SK-N-SH (cell line): ENCODE results near the gene ANKRD9. TPM values are rescaled to one million over a fixed set of nuclear protein-coding genes. Genes with fewer than 3 reads are reported as not detected.

Experiments
- CTCF ChIA-PET: fragments of 300-600, 350-600 bp; formaldehyde crosslinking; extraction: SDS; loops from one replicate; lab custom pipeline; 2021; lab: Yijun Ruan, JAX
- POLR2A ChIA-PET: fragments of 350-600 bp; sonication (Branson Sonifier 250); formaldehyde crosslinking; extraction: SDS; loops from one replicate; lab custom pipeline; 2020; ENCODE audit warnings: antibody characterized with exemption, inconsistent platforms; lab: Yijun Ruan, JAX
- DNase-seq: peaks from one replicate; pipeline ENCODE4 v3.0.0; 2012
- H2AFZ ChIP-seq: fragments of 200-600 bp; sonication (generic); 2 replicates; pipeline ENCODE4 v1.8.1; 2016; ENCODE audit warnings: antibody characterized with exemption, mild to moderate bottlenecking, low read depth
- H3F3A ChIP-seq: fragments of 200-600 bp; sonication (generic); replicated peaks from 2 replicates; pipeline ENCODE3; 2016; ENCODE audit warnings: antibody characterized with exemption, mild to moderate bottlenecking; ENCODE audit not compliant: insufficient read depth
- H3K27ac ChIP-seq, 2 experiments: fragments of 200-500 bp in 1 of 2; fragments of 200-600 bp in 1 of 2; sonication (Bioruptor generic) in 1 of 2; sonication (generic), shearing (Covaris generic) in 1 of 2; 2 replicates each; pipeline versions ENCODE4 v1.5.1 to v1.6.1; 2014 to 2016; ENCODE audit warnings: low read depth in 2 of 2, inconsistent platforms in 1 of 2, low read length in 1 of 2, mild to moderate bottlenecking in 1 of 2, mixed read lengths in 1 of 2
- H3K27me3 ChIP-seq: fragments of 200-600 bp; sonication (generic), shearing (Covaris generic); 2 replicates; pipeline ENCODE4 v1.6.1; 2016; ENCODE audit warnings: mixed run types; ENCODE audit not compliant: insufficient read depth
- H3K36me3 ChIP-seq, 2 experiments: fragments of 200-500 bp in 1 of 2; fragments of 200-600 bp in 1 of 2; sonication (Bioruptor generic) in 1 of 2; sonication (generic) in 1 of 2; replicated peaks in 1 of 2; 2 replicates each; pipeline versions ENCODE3 to v1.5.1; 2014 to 2016; ENCODE audit warnings: low read length in 1 of 2, mild to moderate bottlenecking in 1 of 2; ENCODE audit not compliant: insufficient read depth in 2 of 2, control insufficient read depth in 1 of 2
- H3K4me1 ChIP-seq, 2 experiments: fragments of 200-500 bp in 1 of 2; fragments of 200-600 bp in 1 of 2; sonication (Bioruptor generic) in 1 of 2; sonication (generic), shearing (Covaris generic) in 1 of 2; 2 replicates each; pipeline versions ENCODE4 v1.5.1 to v1.6.1; 2014 to 2016; ENCODE audit warnings: low read depth in 1 of 2, low read length in 1 of 2, mixed run types in 1 of 2; ENCODE audit not compliant: insufficient read depth in 2 of 2, control insufficient read depth in 1 of 2
- H3K4me2 ChIP-seq: fragments of 200-600 bp; sonication (generic), shearing (Covaris generic); 2 replicates; pipeline ENCODE4 v1.6.1; 2017; ENCODE audit warnings: mixed run types
- H3K4me3 ChIP-seq, 2 experiments: fragments of 200-500 bp in 1 of 2; fragments of 200-600 bp in 1 of 2; sonication (Bioruptor generic) in 1 of 2; sonication (generic), shearing (Covaris generic) in 1 of 2; 2 replicates each; pipeline versions ENCODE4 v1.5.1 to v1.8.1; 2014 to 2016; ENCODE audit warnings: low read depth in 2 of 2, inconsistent platforms in 1 of 2, low read length in 1 of 2, mild to moderate bottlenecking in 1 of 2, mixed read lengths in 1 of 2, moderate library complexity in 1 of 2
- H3K79me2 ChIP-seq: fragments of 200-600 bp; sonication (generic); 2 replicates; pipeline ENCODE4 v1.8.1; 2017; ENCODE audit warnings: mild to moderate bottlenecking; ENCODE audit not compliant: insufficient read depth
- H3K9ac ChIP-seq: fragments of 200-600 bp; sonication (generic); 2 replicates; pipeline ENCODE4 v1.6.1; 2017; ENCODE audit warnings: mixed run types
- H3K9me2 ChIP-seq: fragments of 200-600 bp; sonication (generic); 2 replicates; pipeline ENCODE4 v1.6.1; 2017; ENCODE audit warnings: mixed run types
- H3K9me3 ChIP-seq: fragments of 200-600 bp; sonication (generic); 2 replicates; pipeline ENCODE4 v1.6.1; 2017; ENCODE audit warnings: mixed run types, mild to moderate bottlenecking, moderate library complexity
- H4K20me1 ChIP-seq: fragments of 200-600 bp; sonication (generic); 2 replicates; pipeline ENCODE4 v1.6.1; 2017; ENCODE audit warnings: mild to moderate bottlenecking, mixed run types; ENCODE audit not compliant: insufficient read depth
- CHD2 ChIP-seq: fragments of 150-350 bp; IDR thresholded peaks from 2 replicates; pipeline ENCODE4 v1.6.1; 2018; ENCODE audit warnings: low read length; ENCODE audit not compliant: partially characterized antibody
- ELF1 ChIP-seq: IDR thresholded peaks from 2 replicates; pipeline ENCODE4 v1.4.0; 2012
- EP300 ChIP-seq, 2 experiments: IDR thresholded peaks; 2 replicates each; pipeline versions ENCODE4 v1.4.0 to v1.6.1; 2012; ENCODE audit warnings: borderline replicate concordance in 1 of 2, low read depth in 1 of 2, low read length in 1 of 2
- EZH2phosphoT487 ChIP-seq: fragments of 200-600 bp; sonication (generic); IDR thresholded peaks from 2 replicates; pipeline ENCODE4 v1.6.1; 2017; ENCODE audit warnings: low read depth, mixed run types, mild to moderate bottlenecking, antibody characterized with exemption, moderate library complexity, borderline replicate concordance
- FOXJ3 ChIP-seq: sonication (generic); formaldehyde crosslinking; IDR thresholded peaks from 2 replicates; pipeline ENCODE4 v1.5.1; 2020; ENCODE audit warnings: mild to moderate bottlenecking, missing genetic modification reagents
- FOXM1 ChIP-seq: IDR thresholded peaks from 2 replicates; pipeline ENCODE4 v1.4.0; 2012; ENCODE audit warnings: low read depth, mild to moderate bottlenecking
- GATA2 ChIP-seq: sonication (generic); formaldehyde crosslinking; IDR thresholded peaks from 2 replicates; pipeline ENCODE4 v1.5.0; 2020; ENCODE audit warnings: mild to moderate bottlenecking, missing genetic modification reagents
- JUND ChIP-seq: IDR thresholded peaks from 2 replicates; pipeline ENCODE4 v1.4.0; 2012
- MEF2A ChIP-seq: IDR thresholded peaks from 2 replicates; pipeline ENCODE4 v1.4.0; 2012; ENCODE audit warnings: low read depth, borderline replicate concordance
- NRF1 ChIP-seq: IDR thresholded peaks from 2 replicates; pipeline ENCODE4 v1.6.1; 2012; ENCODE audit warnings: low read depth, mild to moderate bottlenecking, low read length
- RAD21 ChIP-seq: IDR thresholded peaks from 2 replicates; pipeline ENCODE4 v1.6.1; 2012; ENCODE audit warnings: mild to moderate bottlenecking, low read length
- RCOR1 ChIP-seq: fragments of 150-350 bp; IDR thresholded peaks from 2 replicates; pipeline ENCODE4 v1.6.1; 2017; ENCODE audit warnings: antibody characterized with exemption, low read length
- RFX5 ChIP-seq: IDR thresholded peaks from 2 replicates; pipeline ENCODE4 v1.6.1; 2012; ENCODE audit warnings: mild to moderate bottlenecking, improper control_type of control experiment, low read length
- SIN3A ChIP-seq: IDR thresholded peaks from 2 replicates; pipeline ENCODE4 v1.6.1; 2012; ENCODE audit warnings: low read depth, mild to moderate bottlenecking, low read length, moderate library complexity, borderline replicate concordance
- TAF1 ChIP-seq: IDR thresholded peaks from 2 replicates; pipeline ENCODE4 v1.6.1; 2012; ENCODE audit warnings: low read depth, mild to moderate bottlenecking, low read length, moderate library complexity, borderline replicate concordance
- TCF12 ChIP-seq: IDR thresholded peaks from 2 replicates; pipeline ENCODE4 v1.4.0; 2012
- TEAD4 ChIP-seq: IDR thresholded peaks from 2 replicates; pipeline ENCODE4 v1.4.0; 2012; ENCODE audit warnings: mild to moderate bottlenecking, borderline replicate concordance; ENCODE audit not compliant: insufficient read depth
- YY1 ChIP-seq: IDR thresholded peaks from 2 replicates; pipeline ENCODE4 v1.4.0; 2012; ENCODE audit warnings: low read depth, mild to moderate bottlenecking
- WGBS: methylation state at CpG from one replicate; pipeline ENCODE4 v1.1.6; 2017; ENCODE audit warnings: low lambda C conversion rate; 5-methylcytosine and 5-hydroxymethylcytosine counted together
- polyA plus RNA-seq, 3 experiments: library from polyadenylated mRNA; depleted of rRNA; stranded (reverse); fragments of >200 nt; gene quantifications; 2 replicates each; pipeline ENCODE4 v1.2.3, GENCODE V29; 2012
- TF ChIP-seq, protein P1 (sequence below): IDR thresholded peaks from 2 replicates; pipeline ENCODE4 v1.6.1; 2012; ENCODE audit warnings: mild to moderate bottlenecking, low read depth, low read length, moderate library complexity
- TF ChIP-seq, protein P2 (sequence below): IDR thresholded peaks from 2 replicates; pipeline ENCODE4 v1.4.0; 2012; ENCODE audit warnings: low read depth
- TF ChIP-seq, protein P3 (sequence below): IDR thresholded peaks from 2 replicates; pipeline ENCODE4 v1.4.0; 2012; ENCODE audit warnings: low read depth, borderline replicate concordance
- TF ChIP-seq, protein P4 (sequence below): IDR thresholded peaks from 2 replicates; pipeline ENCODE4 v1.4.0; 2012; ENCODE audit warnings: low read depth, borderline replicate concordance
- TF ChIP-seq, protein P5 (sequence below): fragments of 150-350 bp; IDR thresholded peaks from 2 replicates; pipeline ENCODE4 v1.6.1; 2016; ENCODE audit warnings: mild to moderate bottlenecking, low read depth, low read length
- TF ChIP-seq, protein P6 (sequence below): fragments of 150-350 bp; IDR thresholded peaks from 2 replicates; pipeline ENCODE4 v1.6.1; 2017; ENCODE audit warnings: antibody characterized with exemption, low read length, low read depth, borderline replicate concordance

The ANKRD9 gene
- polyA plus RNA-seq, 1 of the 3 experiments (the other 2 are of a cell fraction) = 21.3 TPM

DNA sequence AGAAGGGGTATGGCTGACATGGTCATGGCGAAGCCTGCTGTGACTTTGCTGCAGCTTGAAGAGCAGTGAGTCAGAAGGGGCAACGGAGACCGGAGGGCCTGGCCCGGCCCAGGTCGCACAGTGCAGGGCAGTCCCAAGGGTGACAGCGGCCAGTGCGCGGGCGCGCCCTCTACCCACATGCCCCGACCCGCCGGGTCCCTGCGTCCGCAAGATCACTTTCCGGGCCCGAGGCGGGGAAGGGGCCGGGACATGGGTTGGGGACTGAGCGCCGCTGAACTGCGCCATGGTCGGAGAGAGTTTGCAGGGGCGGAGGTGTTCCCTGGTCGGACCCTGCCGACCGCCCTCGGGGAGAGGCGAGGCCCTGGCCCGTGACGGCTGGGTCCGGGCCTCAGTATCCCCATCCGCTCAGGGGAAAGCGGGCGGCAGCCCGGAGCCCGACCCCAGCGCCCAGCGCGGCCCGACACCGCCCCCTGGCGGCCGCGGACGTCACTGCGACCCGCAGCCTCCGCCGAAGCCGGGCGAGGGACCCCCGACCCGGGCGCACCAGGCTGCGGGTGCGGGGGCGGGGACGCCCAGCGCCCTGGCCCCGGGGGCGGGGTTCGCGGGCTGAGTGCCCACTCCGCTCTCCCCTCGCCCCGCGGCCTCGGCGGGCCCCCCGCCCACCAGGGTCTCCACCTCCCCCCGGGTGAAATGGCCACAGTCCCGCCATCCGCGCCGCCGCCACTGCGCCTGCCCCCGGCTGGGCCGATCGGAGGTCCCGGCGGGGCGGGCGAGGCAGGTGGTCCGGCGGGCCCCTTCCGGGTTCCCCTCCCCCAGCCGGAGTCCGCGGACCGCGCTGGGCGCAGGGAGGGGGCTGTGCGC lies 7.2 kb upstream of the ANKRD9 start:
- Histone ChIP-seq H3K9me2 (no peaks in the 10 kb centered on the region), H3K9me3 (no peaks in the 10 kb centered on the region), H3K79me2 (no peaks in the 10 kb centered on the region), H3K4me3 (peak overlapping the region; percentile 63 to 66), H2AFZ (peak overlapping the region; percentile 86), H3F3A (peaks cover 3% of the 10 kb centered on the region), H4K20me1 (no peaks in the 10 kb centered on the region), H3K27me3 (no peaks in the 10 kb centered on the region), H3K4me2 (peak overlapping the region; percentile 93), H3K4me1 (peaks cover 0 to 4% of the 10 kb centered on the region in 2 experiments; a peak in 1 of 4 replicates), H3K27ac (no peak overlapping the region; a peak in 1 of 4 replicates), H3K9ac (peak overlapping the region; percentile 68), H3K36me3 (no peaks in the 10 kb centered on the region)
- POLR2A ChIA-PET = no interaction called here
- 24% methylated on average over 3 of the region's 95 CpGs for WGBS
- DNase-seq = peak; percentile 97
- CTCF ChIA-PET = interaction anchor here (0.6 to 4.5 kb wide), 19 partner anchors 8 to 128 kb away, joined by 3 to 75 read pairs (median 3); no protein-coding TSS in a partner anchor
- no peak for TF ChIP-seq TAF1
- no peak for TF ChIP-seq TCF12
- TF ChIP-seq, protein P1, sequence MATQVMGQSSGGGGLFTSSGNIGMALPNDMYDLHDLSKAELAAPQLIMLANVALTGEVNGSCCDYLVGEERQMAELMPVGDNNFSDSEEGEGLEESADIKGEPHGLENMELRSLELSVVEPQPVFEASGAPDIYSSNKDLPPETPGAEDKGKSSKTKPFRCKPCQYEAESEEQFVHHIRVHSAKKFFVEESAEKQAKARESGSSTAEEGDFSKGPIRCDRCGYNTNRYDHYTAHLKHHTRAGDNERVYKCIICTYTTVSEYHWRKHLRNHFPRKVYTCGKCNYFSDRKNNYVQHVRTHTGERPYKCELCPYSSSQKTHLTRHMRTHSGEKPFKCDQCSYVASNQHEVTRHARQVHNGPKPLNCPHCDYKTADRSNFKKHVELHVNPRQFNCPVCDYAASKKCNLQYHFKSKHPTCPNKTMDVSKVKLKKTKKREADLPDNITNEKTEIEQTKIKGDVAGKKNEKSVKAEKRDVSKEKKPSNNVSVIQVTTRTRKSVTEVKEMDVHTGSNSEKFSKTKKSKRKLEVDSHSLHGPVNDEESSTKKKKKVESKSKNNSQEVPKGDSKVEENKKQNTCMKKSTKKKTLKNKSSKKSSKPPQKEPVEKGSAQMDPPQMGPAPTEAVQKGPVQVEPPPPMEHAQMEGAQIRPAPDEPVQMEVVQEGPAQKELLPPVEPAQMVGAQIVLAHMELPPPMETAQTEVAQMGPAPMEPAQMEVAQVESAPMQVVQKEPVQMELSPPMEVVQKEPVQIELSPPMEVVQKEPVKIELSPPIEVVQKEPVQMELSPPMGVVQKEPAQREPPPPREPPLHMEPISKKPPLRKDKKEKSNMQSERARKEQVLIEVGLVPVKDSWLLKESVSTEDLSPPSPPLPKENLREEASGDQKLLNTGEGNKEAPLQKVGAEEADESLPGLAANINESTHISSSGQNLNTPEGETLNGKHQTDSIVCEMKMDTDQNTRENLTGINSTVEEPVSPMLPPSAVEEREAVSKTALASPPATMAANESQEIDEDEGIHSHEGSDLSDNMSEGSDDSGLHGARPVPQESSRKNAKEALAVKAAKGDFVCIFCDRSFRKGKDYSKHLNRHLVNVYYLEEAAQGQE = no peak
- TF ChIP-seq FOXJ3 (CRISPR knock-in tag) = no peak
- TF ChIP-seq YY1 = no peak
- no peak for TF ChIP-seq EP300 (IDR thresholded peaks at IDR 0.05; ENCODE audit: borderline replicate concordance in 1 of 2, low read depth in 1 of 2, low read length in 1 of 2)
- TF ChIP-seq, protein P2, sequence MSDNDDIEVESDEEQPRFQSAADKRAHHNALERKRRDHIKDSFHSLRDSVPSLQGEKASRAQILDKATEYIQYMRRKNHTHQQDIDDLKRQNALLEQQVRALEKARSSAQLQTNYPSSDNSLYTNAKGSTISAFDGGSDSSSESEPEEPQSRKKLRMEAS = no peak
- TF ChIP-seq JUND = no peak
- TF ChIP-seq, protein P3, sequence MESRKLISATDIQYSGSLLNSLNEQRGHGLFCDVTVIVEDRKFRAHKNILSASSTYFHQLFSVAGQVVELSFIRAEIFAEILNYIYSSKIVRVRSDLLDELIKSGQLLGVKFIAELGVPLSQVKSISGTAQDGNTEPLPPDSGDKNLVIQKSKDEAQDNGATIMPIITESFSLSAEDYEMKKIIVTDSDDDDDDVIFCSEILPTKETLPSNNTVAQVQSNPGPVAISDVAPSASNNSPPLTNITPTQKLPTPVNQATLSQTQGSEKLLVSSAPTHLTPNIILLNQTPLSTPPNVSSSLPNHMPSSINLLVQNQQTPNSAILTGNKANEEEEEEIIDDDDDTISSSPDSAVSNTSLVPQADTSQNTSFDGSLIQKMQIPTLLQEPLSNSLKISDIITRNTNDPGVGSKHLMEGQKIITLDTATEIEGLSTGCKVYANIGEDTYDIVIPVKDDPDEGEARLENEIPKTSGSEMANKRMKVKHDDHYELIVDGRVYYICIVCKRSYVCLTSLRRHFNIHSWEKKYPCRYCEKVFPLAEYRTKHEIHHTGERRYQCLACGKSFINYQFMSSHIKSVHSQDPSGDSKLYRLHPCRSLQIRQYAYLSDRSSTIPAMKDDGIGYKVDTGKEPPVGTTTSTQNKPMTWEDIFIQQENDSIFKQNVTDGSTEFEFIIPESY = no peak
- peak; percentile 75 for TF ChIP-seq RAD21
- TF ChIP-seq TEAD4 = no peak
- no peak for TF ChIP-seq GATA2 (CRISPR knock-in tag)
- TF ChIP-seq SIN3A = no peak
- TF ChIP-seq, protein P4, sequence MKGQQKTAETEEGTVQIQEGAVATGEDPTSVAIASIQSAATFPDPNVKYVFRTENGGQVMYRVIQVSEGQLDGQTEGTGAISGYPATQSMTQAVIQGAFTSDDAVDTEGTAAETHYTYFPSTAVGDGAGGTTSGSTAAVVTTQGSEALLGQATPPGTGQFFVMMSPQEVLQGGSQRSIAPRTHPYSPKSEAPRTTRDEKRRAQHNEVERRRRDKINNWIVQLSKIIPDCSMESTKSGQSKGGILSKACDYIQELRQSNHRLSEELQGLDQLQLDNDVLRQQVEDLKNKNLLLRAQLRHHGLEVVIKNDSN = no peak
- peak; percentile 17; the same call in 1 of the 2 replicates for TF ChIP-seq NRF1
- TF ChIP-seq FOXM1 = no peak
- no peak for TF ChIP-seq MEF2A
- TF ChIP-seq CHD2 = no peak
- TF ChIP-seq RFX5 = no peak
- TF ChIP-seq, protein P5, sequence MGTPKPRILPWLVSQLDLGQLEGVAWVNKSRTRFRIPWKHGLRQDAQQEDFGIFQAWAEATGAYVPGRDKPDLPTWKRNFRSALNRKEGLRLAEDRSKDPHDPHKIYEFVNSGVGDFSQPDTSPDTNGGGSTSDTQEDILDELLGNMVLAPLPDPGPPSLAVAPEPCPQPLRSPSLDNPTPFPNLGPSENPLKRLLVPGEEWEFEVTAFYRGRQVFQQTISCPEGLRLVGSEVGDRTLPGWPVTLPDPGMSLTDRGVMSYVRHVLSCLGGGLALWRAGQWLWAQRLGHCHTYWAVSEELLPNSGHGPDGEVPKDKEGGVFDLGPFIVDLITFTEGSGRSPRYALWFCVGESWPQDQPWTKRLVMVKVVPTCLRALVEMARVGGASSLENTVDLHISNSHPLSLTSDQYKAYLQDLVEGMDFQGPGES = no peak
- peak; percentile 34; the same call in 1 of the 2 replicates for TF ChIP-seq ELF1
- TF ChIP-seq EZH2phosphoT487 = no peak
- no peak for TF ChIP-seq RCOR1
- TF ChIP-seq, protein P6, sequence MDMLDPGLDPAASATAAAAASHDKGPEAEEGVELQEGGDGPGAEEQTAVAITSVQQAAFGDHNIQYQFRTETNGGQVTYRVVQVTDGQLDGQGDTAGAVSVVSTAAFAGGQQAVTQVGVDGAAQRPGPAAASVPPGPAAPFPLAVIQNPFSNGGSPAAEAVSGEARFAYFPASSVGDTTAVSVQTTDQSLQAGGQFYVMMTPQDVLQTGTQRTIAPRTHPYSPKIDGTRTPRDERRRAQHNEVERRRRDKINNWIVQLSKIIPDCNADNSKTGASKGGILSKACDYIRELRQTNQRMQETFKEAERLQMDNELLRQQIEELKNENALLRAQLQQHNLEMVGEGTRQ = no peak
